Measurements from ENCODE around the gene CD109.
"Not testable (repeated sequence)": the region's sequence is repeated elsewhere in the genome, so short reads cannot be mapped to it uniquely, and the experiment has no call there.

The CD109 gene

GRCh38 chr6:73695619-73696421, at the start of gene CD109:
Gene CD109, plus strand, starts transcription at chr6:73696203. Its CDS starts 13 bp downstream, at chr6:73696216.
- DNase-seq (ENCODE audit: low spot score), result no peak

- DNase-seq (ENCODE audit: low spot score), result no peak
These were observed 47.8 kb upstream of the CD109 start for GRCh38 chr6:73648166-73648565.

GRCh38 chr6:73649783-73650182, 46.2 kb upstream of the CD109 start:
- DNase-seq (ENCODE audit: low spot score), result no peak

DNA sequence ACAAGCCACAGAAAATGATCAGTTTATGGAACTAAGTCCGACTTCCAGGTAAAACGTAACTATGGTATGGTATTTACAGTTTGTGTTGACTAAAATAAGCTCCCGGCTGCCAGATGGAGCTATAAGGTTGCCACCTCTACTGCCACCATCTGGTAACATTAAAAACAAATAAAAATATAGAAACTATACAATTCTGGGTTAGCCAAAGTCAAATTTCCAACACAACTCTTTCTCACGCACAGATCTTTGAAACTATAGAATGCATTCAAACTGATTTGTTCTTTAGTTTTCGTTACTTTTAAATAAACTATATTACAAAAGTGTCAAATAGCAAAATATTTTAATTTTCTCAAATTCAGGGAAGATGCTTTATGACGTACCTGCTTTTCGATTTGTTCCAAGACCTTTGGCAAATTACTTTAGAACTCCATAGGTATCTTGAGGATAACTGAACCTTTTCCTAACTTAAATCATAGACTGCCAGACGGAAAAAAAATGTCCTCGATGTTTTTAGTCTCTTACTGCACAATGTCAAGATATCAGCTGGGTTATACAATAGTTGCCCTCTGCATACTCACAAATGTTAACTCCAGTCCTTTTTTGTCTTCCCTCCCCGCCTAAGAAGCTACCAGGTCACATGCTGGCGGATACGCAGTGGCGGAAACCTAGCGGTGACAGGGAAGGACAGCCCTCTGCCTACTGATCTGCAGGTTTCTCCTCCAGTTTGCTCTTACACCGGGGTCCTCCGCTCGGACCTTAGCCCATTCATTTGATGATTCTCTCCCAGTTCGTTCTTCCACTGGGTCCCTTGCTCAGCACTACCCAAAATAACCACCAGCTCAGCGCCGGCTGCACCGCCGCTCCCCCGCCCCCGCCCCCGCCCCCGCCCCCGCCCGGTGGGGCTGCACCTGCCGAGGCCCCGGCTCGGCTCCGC, 43.1 kb upstream of the CD109 start:
- DNase-seq (ENCODE audit: low spot score), result peak; percentile 94

DNA sequence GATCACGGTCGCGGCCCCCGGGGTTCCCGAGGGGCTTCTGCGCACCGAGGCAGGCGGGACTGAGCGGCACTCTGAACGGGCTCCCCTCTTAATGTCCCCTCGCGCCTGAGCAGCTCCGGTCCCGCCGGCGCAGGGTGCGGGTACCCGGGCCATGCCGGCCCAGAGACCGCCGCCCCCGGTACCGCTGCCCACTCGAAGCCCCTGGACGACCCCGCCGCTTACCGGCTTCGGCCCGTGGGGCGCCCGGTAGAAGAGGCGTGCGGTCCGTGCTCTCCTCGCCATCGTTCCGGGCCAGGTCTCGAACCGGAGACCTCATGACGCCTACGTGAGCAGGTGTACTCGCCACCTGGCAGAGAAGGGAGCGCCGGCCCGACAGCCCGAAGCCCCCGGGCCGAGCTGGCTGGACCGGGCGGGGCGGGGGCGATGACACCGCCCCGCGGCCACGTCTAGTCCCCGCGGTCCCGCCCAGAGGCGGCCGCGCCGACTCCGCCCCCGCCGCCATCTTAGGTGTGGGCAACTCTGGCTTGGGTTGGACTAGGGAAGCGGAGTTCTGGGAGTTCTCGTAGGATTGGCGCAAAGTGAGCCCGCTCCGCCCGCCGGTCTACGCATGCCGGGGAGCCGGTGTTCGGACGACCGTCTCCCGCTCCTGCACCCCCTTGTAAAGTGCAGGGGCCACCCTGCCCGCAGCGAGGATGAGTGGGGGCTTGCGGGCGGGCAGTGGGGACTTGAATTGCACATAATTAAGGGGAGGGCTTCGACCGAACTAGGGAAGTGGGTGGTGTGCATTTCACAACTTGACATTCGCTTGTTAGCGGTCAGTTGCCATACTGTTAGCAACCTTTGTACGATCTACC, 42.2 kb upstream of the CD109 start, which contains the start of gene SLC17A5:
Gene SLC17A5 (minus strand): TSS at position 422 of the 854 bp plus-strand sequence. CDS start 106 bp downstream, at position 316.
- DNase-seq (ENCODE audit: low spot score), result peak; percentile 95

- no peak for DNase-seq (ENCODE audit: low spot score)
These were observed 40.6 kb upstream of the CD109 start for GRCh38 chr6:73655341-73655917.

DNA sequence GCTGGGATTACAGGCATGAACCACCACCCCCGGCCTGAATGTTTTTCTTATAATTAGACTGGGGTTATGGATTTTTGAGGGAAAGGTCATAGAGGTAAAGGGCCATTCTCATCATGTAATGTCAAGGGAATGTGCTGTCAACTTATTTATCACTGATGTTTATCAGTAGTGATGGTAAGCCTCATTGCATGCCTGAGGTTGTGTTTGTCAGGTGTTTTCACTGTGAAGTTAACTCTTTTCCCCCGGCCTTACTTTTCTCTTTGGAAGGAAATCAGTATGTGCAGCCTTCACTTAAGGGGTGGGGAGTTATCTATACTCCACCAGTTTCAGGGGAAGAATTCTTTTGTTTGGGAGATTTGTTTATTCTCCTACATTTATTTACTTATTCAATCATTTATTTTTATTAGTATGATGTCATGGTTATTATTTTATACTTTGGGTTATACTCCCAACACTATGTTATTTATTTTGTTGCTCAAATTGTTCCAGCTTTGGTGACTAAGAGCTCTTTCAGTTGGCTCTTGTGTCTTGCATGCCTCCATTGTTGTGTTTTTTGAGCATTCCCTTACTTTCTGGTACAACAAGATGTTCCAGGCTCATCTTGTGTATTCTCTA, 39.4 kb upstream of the CD109 start:
- no peak for DNase-seq (ENCODE audit: low spot score)

GRCh38 chr6:73657201-73657600, 38.8 kb upstream of the CD109 start:
- DNase-seq (ENCODE audit: low spot score), result no peak

GRCh38 chr6:73664701-73665100, 31.3 kb upstream of the CD109 start:
- no peak for DNase-seq (ENCODE audit: low spot score)

GRCh38 chr6:73665686-73666319, 30.2 kb upstream of the CD109 start:
- DNase-seq (ENCODE audit: low spot score), result no peak

- DNase-seq (ENCODE audit: low spot score), result no peak
These were observed 29.6 kb upstream of the CD109 start for GRCh38 chr6:73666393-73666792.

DNA sequence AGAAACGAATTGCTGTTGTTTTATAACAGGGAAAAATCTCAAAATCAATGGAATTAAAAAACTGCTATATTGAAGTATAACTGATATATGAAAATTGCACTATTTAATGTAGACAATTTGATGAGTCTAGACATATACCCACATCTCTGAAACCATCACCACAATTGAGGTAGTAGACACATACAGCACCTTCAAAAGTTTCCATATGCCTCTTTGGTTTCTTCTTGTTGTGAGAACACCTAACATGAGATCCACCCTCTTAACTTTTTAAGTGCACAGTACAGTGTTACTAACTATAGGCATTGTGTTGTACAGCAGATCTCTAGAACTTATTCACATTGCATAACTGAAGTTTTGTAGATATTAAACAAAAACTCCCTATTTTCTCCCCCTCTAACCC, 28.2 kb upstream of the CD109 start:
- DNase-seq (ENCODE audit: low spot score), result no peak

- DNase-seq (ENCODE audit: low spot score), result no peak
These were observed 27.0 kb upstream of the CD109 start for GRCh38 chr6:73669005-73669404.

- DNase-seq (ENCODE audit: low spot score), result no peak
These were observed 23.9 kb upstream of the CD109 start for GRCh38 chr6:73671911-73672685.

- peak; percentile 85 for DNase-seq (ENCODE audit: low spot score)
These were observed 20.4 kb upstream of the CD109 start for GRCh38 chr6:73675466-73676098.

DNA sequence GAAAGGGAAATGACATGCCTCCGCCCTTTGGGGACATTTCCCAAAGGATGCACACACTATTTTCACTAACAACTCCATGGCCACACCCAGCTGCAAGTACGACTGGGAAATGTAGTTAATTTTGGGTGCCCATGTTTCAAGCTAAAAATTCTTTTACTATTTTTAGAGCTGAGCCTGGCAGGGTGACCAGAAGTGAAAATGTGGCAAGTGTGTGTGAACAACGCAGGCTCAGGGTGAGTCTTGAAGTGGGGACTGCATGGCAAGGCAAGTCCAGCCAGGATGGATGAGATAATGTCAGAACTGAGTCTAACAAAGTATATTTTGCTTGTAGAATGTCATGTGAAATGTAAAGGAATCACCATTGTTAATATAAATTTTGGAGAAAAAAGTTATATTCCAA, 17.0 kb upstream of the CD109 start:
- no peak for DNase-seq (ENCODE audit: low spot score)

DNA sequence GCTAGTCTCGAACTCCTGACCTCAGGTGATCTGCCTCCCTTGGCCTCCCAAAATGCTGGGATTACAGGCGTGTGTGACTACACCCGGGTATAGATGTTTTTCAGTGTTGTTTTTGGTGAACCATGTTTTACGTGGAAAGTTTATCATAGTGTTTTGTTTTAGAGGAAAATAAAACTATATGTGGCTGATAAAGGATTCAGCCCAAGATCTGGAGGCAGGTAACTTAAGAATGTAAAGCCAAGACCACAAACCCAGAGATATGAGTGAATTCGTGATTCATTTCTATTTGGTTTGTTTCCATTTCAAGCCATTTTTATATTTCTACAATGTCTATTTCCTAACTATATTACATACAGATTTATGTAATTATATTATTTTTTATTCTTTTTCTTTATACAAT, 16.2 kb upstream of the CD109 start:
- DNase-seq (ENCODE audit: low spot score), result not testable (repeated sequence)

DNA sequence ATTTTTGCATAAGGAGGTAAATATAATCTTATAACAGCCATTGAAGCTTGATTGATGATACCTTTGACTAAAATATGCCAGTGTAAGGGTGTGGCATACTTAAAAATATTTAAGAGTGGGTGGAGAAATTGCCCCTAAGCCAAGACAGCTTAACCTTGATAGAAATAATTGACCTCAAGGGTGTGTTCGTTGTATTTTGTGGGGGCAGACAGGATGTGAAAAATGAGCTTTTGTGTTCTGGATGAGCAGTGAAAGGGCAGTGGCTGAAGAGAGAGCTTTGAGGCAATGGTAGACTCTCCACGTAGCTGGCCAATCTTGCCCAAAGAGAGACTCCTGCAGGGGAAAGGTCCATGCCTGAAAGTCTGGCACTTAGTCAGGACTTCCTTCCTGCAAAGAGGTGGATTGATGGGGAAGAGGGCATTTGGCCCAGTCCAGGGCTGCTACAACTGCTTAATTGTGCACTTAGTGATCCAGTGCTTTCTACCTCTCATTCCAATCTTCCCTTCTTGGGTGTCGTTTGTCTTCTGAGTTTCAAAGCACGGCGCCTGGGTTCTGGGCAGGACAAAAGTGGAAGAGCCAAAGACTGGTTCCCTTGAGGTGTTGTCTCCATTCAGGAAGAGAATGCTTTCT, 15.6 kb upstream of the CD109 start:
- DNase-seq (ENCODE audit: low spot score), result no peak

GRCh38 chr6:73683574-73683973, 12.4 kb upstream of the CD109 start:
- not testable (repeated sequence) for DNase-seq (ENCODE audit: low spot score)
